SK-N-SH (cell line): ENCODE data around the gene PDPK1.

Experiments used
- CTCF ChIP-seq: fragments of 200-600 bp; sonication (generic); IDR thresholded peaks from 2 replicates; pipeline ENCODE4 v1.6.1; 2017; ENCODE audit warnings: antibody characterized with exemption, mild to moderate bottlenecking, moderate library complexity
- NRF1 ChIP-seq: IDR thresholded peaks from 2 replicates; pipeline ENCODE4 v1.6.1; 2012; ENCODE audit warnings: low read depth, mild to moderate bottlenecking, low read length
- REST ChIP-seq: IDR thresholded peaks from 2 replicates; pipeline ENCODE4 v1.6.1; 2012; ENCODE audit warnings: mild to moderate bottlenecking, low read depth, low read length, moderate library complexity

DNA sequence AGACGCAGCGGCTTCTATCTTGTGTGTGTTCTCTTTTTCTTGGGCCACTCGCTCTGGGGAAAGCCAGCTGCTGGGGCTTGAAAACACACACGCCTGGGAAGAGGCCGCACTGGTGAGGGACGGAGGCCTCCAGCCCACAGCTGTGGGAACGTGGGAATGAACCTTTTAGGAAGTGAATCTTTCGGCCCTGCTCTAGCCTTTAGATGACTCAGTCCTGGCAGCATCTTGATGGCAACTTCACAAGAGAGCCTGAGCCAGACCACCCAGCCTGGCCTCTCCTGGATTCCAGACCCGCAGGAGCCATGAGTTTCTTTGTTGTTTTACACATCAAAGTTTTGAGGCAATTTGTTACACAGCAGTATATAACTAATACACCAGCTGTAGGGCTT is 2.2 kb upstream of the PDPK1 start:
- no peak for TF ChIP-seq CTCF
- no peak for TF ChIP-seq REST
- TF ChIP-seq NRF1 = no peak
